GM13976 (cell line): Measurements from ENCODE around the gene KIAA0753.

Source experiments
- DNase-seq: peaks from one replicate; pipeline ENCODE4 v3.0.0; 2012; ENCODE audit warnings: low spot score
- CTCF ChIP-seq: IDR thresholded peaks from 2 replicates; pipeline ENCODE4 v1.5.1; 2012; ENCODE audit warnings: borderline replicate concordance, mild to moderate bottlenecking; ENCODE audit not compliant: insufficient read depth; ENCODE audit errors: extremely low read depth, missing control alignments, control extremely low read depth
- in situ Hi-C: fragments of 300-500 bp; cut with MboI; formaldehyde crosslinking; loops from one replicate; pipeline ENCODE4 v1.12.0; 2022; ENCODE audit warnings: low sequenced_read_pairs, mixed read lengths, inconsistent platforms; ENCODE audit not compliant: unreplicated experiment

The KIAA0753 gene

GRCh38 chr17:6670571-6670970 lies 30.1 kb upstream of the KIAA0753 start:
- DNase-seq, result no peak
- in situ Hi-C loops, result loop anchor here (25.0 kb wide), 1 partner anchor 342 kb away; the partner anchor contains the start of genes BCL6B and RNASEK
- TF ChIP-seq CTCF, result no peak

GRCh38 chr17:6669479-6670212 lies 29.1 kb upstream of the KIAA0753 start:
- no peak for TF ChIP-seq CTCF
- in situ Hi-C loops, result loop anchor here (25.0 kb wide), 1 partner anchor 343 kb away; the partner anchor contains the start of genes BCL6B and RNASEK
- no peak for DNase-seq

- in situ Hi-C loops, result loop anchor here (25.0 kb wide), 1 partner anchor 343 kb away; the partner anchor contains the start of genes BCL6B and RNASEK
- no peak for TF ChIP-seq CTCF
- DNase-seq, result no peak
Observed at GRCh38 chr17:6668727-6669425, 28.4 kb upstream of the KIAA0753 start.

GRCh38 chr17:6668219-6668618 lies 27.7 kb upstream of the KIAA0753 start:
- in situ Hi-C loops, result loop anchor here (25.0 kb wide), 1 partner anchor 344 kb away; the partner anchor contains the start of genes BCL6B and RNASEK
- no peak for TF ChIP-seq CTCF
- DNase-seq, result no peak

GRCh38 chr17:6667516-6667915 lies 27.0 kb upstream of the KIAA0753 start:
- TF ChIP-seq CTCF, result no peak
- peak; percentile 8 for DNase-seq
- in situ Hi-C loops, result loop anchor here (25.0 kb wide), 1 partner anchor 345 kb away; the partner anchor contains the start of genes BCL6B and RNASEK

GRCh38 chr17:6666557-6666956 lies 26.0 kb upstream of the KIAA0753 start:
- no peak for TF ChIP-seq CTCF
- in situ Hi-C loops, result loop anchor here (25.0 kb wide), 1 partner anchor 346 kb away; the partner anchor contains the start of genes BCL6B and RNASEK
- DNase-seq, result no peak
